ENCODE data around the gene ZRANB1.

The ZRANB1 gene

DNA sequence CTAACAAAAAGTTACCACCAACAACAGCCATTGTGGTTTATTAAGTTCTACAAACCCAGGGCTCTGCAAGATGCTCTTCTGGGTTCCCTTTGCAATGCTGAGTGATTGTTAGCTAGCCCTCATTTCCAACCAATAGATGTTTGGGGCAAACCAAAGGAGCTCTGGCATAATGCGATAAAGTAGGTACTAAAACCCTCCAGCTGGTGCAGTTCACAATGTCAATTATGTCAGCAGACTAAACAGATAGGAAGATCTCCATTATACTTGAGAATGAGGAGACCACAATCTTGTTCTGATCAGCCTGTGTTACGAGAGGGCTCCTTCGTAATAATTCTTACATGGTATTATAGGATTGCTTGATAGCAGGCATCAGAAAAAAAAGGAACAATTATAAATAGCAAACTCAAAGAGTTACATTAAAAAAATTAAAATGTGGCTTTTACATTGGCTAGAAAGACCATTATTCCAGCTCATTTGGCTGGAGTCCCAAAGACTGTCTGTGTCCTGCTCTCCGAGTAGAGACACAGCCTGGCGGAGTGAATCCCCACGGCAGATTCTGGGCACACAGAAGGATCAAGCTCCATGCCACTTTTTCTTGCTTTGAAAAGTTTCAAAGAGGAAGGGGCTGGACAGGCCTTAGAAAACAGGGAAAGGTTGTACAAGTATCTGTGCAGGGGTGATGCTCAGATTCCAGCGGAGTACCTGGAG, 93.8 kb downstream of the ZRANB1 start:
- no peak for DNase-seq (ENCODE audit: low read depth in 2 of 2)

DNA sequence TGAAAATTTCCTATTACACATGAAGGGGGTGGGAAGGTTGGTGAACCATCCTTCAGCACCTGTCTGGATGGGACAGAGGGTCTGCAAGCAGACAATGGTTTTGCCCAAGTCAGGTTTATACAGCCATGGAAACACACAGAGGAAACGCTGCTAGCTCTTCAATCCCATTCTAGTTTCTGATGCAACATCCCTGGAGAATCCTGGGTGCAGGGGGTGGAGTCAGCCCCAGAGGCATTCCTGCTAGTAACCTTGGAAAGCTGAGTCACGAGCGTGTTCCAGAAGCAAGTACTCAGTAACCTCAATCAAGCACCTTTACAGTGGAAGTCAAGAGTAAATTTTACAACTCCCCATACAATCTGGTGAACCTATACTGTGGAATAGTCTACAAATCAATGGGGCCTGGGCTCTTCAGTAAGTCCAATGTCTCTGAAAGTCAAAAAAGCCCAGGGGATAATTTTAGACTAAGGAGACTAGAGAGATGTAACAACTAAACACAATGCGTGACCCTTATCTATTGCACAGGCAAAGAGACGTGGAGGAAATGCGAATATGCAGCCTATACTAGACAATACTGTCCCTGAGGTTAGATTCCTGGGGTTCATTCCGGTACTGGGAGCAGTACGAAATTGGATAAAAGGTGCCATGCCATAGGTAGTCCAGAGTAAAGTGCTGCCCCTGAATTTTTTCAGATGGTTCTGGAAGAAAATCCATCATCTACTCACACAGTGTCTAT, 95.4 kb downstream of the ZRANB1 start:
- no peak for DNase-seq (ENCODE audit: low read depth in 2 of 2)

All from stimulated activated CD4-positive, alpha-beta T cell treated with anti-CD3 and anti-CD28 coated beads, Interleukin-15, amount 100 ng/mL, for 48 hours (primary cell).